DOHH2 (cell line): Measurements from ENCODE around the gene ZPLD1.

Source experiments
- H3F3A ChIP-seq: fragments of 200-600 bp; sonication (generic), shearing (Covaris generic); 2 replicates; pipeline ENCODE4 v1.6.0; 2016; ENCODE audit warnings: antibody characterized with exemption, mild to moderate bottlenecking; ENCODE audit not compliant: control insufficient read depth, insufficient read depth
- H3K27ac ChIP-seq: fragments of 200-600 bp; sonication (generic); 2 replicates; pipeline ENCODE4 v1.5.1; 2014; ENCODE audit warnings: low read depth, mild to moderate bottlenecking, low read length, moderate library complexity
- H3K27me3 ChIP-seq: fragments of 200-600 bp; sonication (generic); 2 replicates; pipeline ENCODE4 v1.6.1; 2014; ENCODE audit warnings: mild to moderate bottlenecking, low read length, mixed read lengths; ENCODE audit not compliant: control insufficient read depth
- H3K36me3 ChIP-seq: fragments of 200-600 bp; sonication (generic); 2 replicates; pipeline ENCODE4 v1.6.1; 2014; ENCODE audit warnings: mild to moderate bottlenecking, low read length, moderate library complexity, mixed read lengths; ENCODE audit not compliant: control insufficient read depth
- H3K4me1 ChIP-seq: fragments of 200-600 bp; sonication (generic); 2 replicates; pipeline ENCODE4 v1.6.1; 2014; ENCODE audit warnings: mild to moderate bottlenecking, low read length, mixed read lengths; ENCODE audit not compliant: control insufficient read depth
- H3K4me2 ChIP-seq: fragments of 200-600 bp; sonication (generic); 2 replicates; pipeline ENCODE4 v1.6.0; 2014; ENCODE audit warnings: mild to moderate bottlenecking, low read length, moderate library complexity
- H3K4me3 ChIP-seq: fragments of 200-600 bp; sonication (generic); 2 replicates; pipeline ENCODE4 v1.5.1; 2014; ENCODE audit warnings: mild to moderate bottlenecking, low read length, mixed read lengths
- H3K79me2 ChIP-seq: fragments of 200-600 bp; sonication (generic); 2 replicates; pipeline ENCODE4 v1.6.1; 2014; ENCODE audit warnings: mild to moderate bottlenecking, low read length, mixed read lengths; ENCODE audit not compliant: control insufficient read depth
- H3K9me2 ChIP-seq: fragments of 200-600 bp; sonication (generic); replicated peaks from 2 replicates; pipeline ENCODE4 v1.6.1; 2014; ENCODE audit warnings: mild to moderate bottlenecking, low read length, mixed read lengths; ENCODE audit not compliant: control insufficient read depth
- H3K9me3 ChIP-seq: fragments of 200-600 bp; sonication (generic); 2 replicates; pipeline ENCODE4 v1.6.1; 2014; ENCODE audit warnings: antibody characterized with exemption, low read length, mixed read lengths; ENCODE audit not compliant: control insufficient read depth, insufficient read depth
- H4K20me1 ChIP-seq: fragments of 200-600 bp; sonication (generic); 2 replicates; pipeline ENCODE4 v1.6.0; 2014; ENCODE audit warnings: low read depth, mild to moderate bottlenecking, antibody characterized with exemption, low read length, moderate library complexity; ENCODE audit not compliant: control insufficient read depth, insufficient read depth
- EZH2phosphoT487 ChIP-seq: fragments of 200-600 bp; sonication (generic); IDR thresholded peaks from 2 replicates; pipeline ENCODE4 v1.6.1; 2017; ENCODE audit warnings: borderline replicate concordance, mild to moderate bottlenecking, antibody characterized with exemption, low read length, moderate library complexity, mixed read lengths
- TF ChIP-seq, protein P1 (sequence below): fragments of 200-600 bp; sonication (generic); IDR thresholded peaks from one replicate; pipeline ENCODE4 v1.5.1; 2014; ENCODE audit warnings: antibody characterized with exemption, mild to moderate bottlenecking, low read depth, low read length; ENCODE audit not compliant: poor library complexity, severe bottlenecking

ZPLD1 gene

DNA sequence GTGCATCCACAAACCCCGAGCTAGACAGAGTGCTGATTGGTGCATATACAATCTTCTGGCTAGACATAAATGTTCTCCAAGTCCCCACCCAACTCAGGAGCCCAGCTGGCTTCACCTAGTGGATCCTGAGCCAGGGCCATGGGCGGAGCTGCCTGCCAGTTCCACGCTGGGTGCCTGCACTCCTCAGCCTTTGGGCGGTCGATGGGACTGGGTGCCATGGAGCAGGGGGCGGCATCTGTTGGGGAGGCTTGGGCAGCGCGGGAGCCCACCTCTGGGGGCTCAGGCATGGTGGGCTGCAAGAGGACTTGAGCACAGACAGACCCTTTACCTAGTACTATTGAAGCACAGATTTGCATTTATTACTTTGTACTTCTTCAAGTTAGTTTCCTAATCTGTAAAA lies 57.5 kb downstream of the ZPLD1 start:
- no peaks in the 10 kb centered on the region for H3K9me3 ChIP-seq
- H3K36me3 ChIP-seq: no peaks in the 10 kb centered on the region
- no peak overlapping the region for H3K4me2 ChIP-seq
- H3K27ac ChIP-seq: no peak overlapping the region
- H3K4me3 ChIP-seq: no peak overlapping the region
- H4K20me1 ChIP-seq: no peaks in the 10 kb centered on the region
- no peaks in the 10 kb centered on the region for H3K79me2 ChIP-seq
- H3K4me1 ChIP-seq: no peaks in the 10 kb centered on the region
- H3K9me2 ChIP-seq: no peaks in the 10 kb centered on the region
- H3K27me3 ChIP-seq: no peaks in the 10 kb centered on the region
- H3F3A ChIP-seq: no peaks in the 10 kb centered on the region
- TF ChIP-seq EZH2phosphoT487: no peak
- TF ChIP-seq, protein P1, sequence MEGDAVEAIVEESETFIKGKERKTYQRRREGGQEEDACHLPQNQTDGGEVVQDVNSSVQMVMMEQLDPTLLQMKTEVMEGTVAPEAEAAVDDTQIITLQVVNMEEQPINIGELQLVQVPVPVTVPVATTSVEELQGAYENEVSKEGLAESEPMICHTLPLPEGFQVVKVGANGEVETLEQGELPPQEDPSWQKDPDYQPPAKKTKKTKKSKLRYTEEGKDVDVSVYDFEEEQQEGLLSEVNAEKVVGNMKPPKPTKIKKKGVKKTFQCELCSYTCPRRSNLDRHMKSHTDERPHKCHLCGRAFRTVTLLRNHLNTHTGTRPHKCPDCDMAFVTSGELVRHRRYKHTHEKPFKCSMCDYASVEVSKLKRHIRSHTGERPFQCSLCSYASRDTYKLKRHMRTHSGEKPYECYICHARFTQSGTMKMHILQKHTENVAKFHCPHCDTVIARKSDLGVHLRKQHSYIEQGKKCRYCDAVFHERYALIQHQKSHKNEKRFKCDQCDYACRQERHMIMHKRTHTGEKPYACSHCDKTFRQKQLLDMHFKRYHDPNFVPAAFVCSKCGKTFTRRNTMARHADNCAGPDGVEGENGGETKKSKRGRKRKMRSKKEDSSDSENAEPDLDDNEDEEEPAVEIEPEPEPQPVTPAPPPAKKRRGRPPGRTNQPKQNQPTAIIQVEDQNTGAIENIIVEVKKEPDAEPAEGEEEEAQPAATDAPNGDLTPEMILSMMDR: no peak

DNA sequence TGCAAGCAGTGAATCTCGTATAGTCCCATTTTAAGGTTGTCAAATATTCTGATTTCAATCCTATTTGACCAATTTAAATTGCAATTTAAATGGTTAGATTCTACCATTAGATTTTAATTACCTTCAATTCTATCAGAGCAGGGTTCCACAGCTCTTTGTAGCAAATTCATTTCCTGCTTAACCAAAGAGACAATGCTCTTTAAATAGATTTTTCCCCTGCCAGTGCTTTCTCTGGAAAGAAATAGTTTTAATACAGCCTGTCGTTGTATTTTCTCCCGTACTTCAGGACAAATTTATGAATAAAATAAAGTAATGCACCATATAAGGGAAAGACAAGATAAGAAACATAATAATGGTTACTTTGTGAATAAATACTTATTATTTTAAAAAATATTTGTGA lies 62.8 kb downstream of the ZPLD1 start:
- no peaks in the 10 kb centered on the region for H3K9me2 ChIP-seq
- no peaks in the 10 kb centered on the region for H3K36me3 ChIP-seq
- H3K27ac ChIP-seq: no peak overlapping the region

DNA sequence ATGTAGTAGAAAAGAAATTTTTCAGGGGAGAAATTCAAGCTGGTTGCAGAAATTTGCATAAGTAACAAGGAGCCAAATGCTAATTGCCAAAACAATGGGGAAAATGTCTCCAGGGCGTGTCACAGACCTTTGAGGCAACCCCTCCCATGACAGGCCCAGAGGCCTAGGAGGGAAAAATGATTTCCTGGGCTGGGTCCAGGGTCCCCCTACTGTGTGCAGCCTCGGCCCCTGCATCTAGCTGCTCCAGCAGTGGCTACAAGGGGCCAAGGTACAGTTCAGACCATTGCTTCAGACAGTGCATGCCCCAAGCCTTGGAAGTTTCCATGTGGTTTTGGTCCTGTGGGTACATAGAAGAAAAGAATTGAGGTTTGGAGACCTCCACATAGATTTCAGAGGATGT lies 70.7 kb downstream of the ZPLD1 start:
- no peaks in the 10 kb centered on the region for H3K79me2 ChIP-seq
- no peaks in the 10 kb centered on the region for H3K4me1 ChIP-seq
- no peaks in the 10 kb centered on the region for H3K9me2 ChIP-seq
- TF ChIP-seq, protein P1: no peak
- no peak for TF ChIP-seq EZH2phosphoT487
- no peaks in the 10 kb centered on the region for H3F3A ChIP-seq
- H3K36me3 ChIP-seq: no peaks in the 10 kb centered on the region
- no peaks in the 10 kb centered on the region for H4K20me1 ChIP-seq
- no peak overlapping the region for H3K4me2 ChIP-seq
- no peak overlapping the region for H3K27ac ChIP-seq
- peaks cover 14% of the 10 kb centered on the region; the same call in 1 of the 2 replicates for H3K9me3 ChIP-seq
- no peak overlapping the region for H3K4me3 ChIP-seq
- no peaks in the 10 kb centered on the region for H3K27me3 ChIP-seq

More for the DNA sequence above, 62.8 kb downstream of the ZPLD1 start:
- H3K4me2 ChIP-seq: no peak overlapping the region
- H3K9me3 ChIP-seq: no peaks in the 10 kb centered on the region
- no peak overlapping the region for H3K4me3 ChIP-seq
- H4K20me1 ChIP-seq: no peaks in the 10 kb centered on the region
- TF ChIP-seq, protein P1: no peak
- TF ChIP-seq EZH2phosphoT487: no peak
- H3K79me2 ChIP-seq: no peaks in the 10 kb centered on the region
- H3F3A ChIP-seq: no peaks in the 10 kb centered on the region
- no peaks in the 10 kb centered on the region for H3K4me1 ChIP-seq
- no peaks in the 10 kb centered on the region for H3K27me3 ChIP-seq
